RPMI7951 (cell line): ENCODE results near the gene KRT17. TPM values are rescaled to one million over a fixed set of nuclear protein-coding genes. Genes with fewer than 3 reads are reported as not detected.
A peak's percentile ranks its signal among the peaks of the same experiment; 100 is the strongest.
"Not testable (repeated sequence)": the region's sequence is repeated elsewhere in the genome, so short reads cannot be mapped to it uniquely, and the experiment has no call there.

Experiments
- DNase-seq: peaks from one replicate; pipeline ENCODE4 v3.0.0-alpha.2; 2012; ENCODE audit warnings: low read depth
- total RNA-seq: library from RNA; depleted of rRNA; stranded (reverse); fragments of >200 nt; shearing (Covaris generic); gene quantifications from 2 replicates; pipeline ENCODE4 v1.2.3, GENCODE V29; 2014

KRT17 gene
- total RNA-seq, 1 experiment from 2014 or later = 35.9 TPM

- DNase-seq = no peak
These were observed 29.7 kb upstream of the KRT17 start for GRCh38 chr17:41653892-41654677.

GRCh38 chr17:41653421-41653820 lies 29.0 kb upstream of the KRT17 start:
- no peak for DNase-seq

- DNase-seq = no peak
These were observed 28.1 kb upstream of the KRT17 start for GRCh38 chr17:41652461-41652970.

- DNase-seq = no peak
These were observed 27.5 kb upstream of the KRT17 start for GRCh38 chr17:41651625-41652460.

GRCh38 chr17:41650794-41651624 lies 26.6 kb upstream of the KRT17 start:
- no peak for DNase-seq

GRCh38 chr17:41649923-41650519 lies 25.6 kb upstream of the KRT17 start:
- DNase-seq = no peak

- DNase-seq = peak; percentile 72
These were observed 24.2 kb upstream of the KRT17 start for GRCh38 chr17:41648411-41649195.

- peak; percentile 60 for DNase-seq
These were observed 23.6 kb upstream of the KRT17 start for GRCh38 chr17:41647940-41648410.

- no peak for DNase-seq
These were observed 22.9 kb upstream of the KRT17 start for GRCh38 chr17:41647038-41647813.

GRCh38 chr17:41642252-41643156 lies 18.1 kb upstream of the KRT17 start:
- DNase-seq = no peak

GRCh38 chr17:41640596-41640995 lies 16.2 kb upstream of the KRT17 start:
- DNase-seq = not testable (repeated sequence)

GRCh38 chr17:41639492-41640473 lies 15.4 kb upstream of the KRT17 start:
- no peak for DNase-seq

- DNase-seq = no peak
These were observed 14.6 kb upstream of the KRT17 start for GRCh38 chr17:41638941-41639340.

GRCh38 chr17:41638194-41638593 lies 13.8 kb upstream of the KRT17 start:
- DNase-seq = no peak

- no peak for DNase-seq
These were observed 12.3 kb upstream of the KRT17 start for GRCh38 chr17:41636652-41637051.

- DNase-seq = peak; percentile 45
These were observed 11.0 kb upstream of the KRT17 start for GRCh38 chr17:41635121-41636097.
